Skin epidermis (tissue), 12 donors: ENCODE results near the gene UTRN.

Experiments
- H3K27ac ChIP-seq, 21 experiments: fragments of 200-600 bp; sonication (generic) in 11 of 21; one replicate each; pipeline ENCODE4 v1.5.0; 2020; ENCODE audit warnings: mild to moderate bottlenecking in 3 of 21, inconsistent platforms in 2 of 21, moderate library complexity in 2 of 21
- H3K4me3 ChIP-seq, 7 experiments: fragments of 200-600 bp; sonication (generic) in 2 of 7; one replicate each; pipeline ENCODE4 v1.5.0; 2020; ENCODE audit warnings: inconsistent platforms in 2 of 7, mild to moderate bottlenecking in 2 of 7, moderate library complexity in 1 of 7

Gene UTRN

DNA sequence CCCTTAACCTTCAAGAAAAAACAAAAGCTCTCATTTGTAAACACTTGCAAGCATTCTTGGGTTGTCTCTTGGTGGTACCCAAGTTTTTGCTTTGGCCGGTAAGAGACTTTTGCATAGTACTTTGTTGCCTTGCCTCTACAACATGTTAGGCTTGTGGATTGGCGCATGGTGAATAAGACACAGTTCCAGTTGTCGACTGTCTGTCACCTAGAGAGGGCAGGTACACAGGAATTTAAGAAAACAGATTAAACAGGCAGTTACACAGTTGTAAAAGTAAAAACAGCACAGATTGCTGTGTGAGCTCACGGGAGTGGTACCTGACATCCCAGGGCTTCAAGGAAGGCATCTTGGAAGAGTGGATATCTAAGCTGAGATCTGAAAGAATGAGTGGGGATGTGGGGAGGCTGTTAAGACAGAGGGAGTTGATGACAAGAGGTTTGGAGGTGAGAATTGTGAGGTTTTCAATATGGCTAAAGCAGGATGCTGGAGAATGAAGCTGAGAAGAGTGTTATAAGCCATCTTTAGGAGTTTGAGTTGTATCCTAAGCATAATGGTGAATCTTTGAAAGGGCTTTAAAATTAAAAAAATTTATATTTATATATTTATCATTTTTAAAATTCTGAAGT, 19.2 kb downstream of the UTRN start:
- Histone ChIP-seq H3K27ac (no peak overlapping the region), H3K4me3 (no peak overlapping the region)

DNA sequence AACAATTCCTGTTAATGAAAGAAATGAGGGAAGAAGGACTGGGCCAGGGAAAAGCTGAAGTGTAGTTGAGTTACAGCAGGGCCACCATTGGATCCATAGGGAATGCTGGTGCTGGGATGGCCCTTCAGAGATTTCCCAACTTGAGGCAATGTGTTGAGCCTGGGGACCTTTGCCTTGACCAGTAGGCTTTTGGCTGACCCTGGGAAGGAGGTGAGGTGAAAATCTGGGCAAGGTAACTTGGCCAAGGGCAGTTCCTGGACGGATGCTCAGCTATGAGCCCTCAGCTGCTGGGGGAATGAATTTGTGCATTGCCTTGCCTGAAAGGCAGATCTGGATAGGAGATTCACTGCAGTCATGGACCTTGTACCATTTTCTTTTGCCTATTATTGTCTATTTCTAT, 20.4 kb downstream of the UTRN start:
- Histone ChIP-seq H3K27ac (peak overlapping the region in 3 of 21 experiments; percentile 9 to 49 (median 17)), H3K4me3 (no peak overlapping the region)

DNA sequence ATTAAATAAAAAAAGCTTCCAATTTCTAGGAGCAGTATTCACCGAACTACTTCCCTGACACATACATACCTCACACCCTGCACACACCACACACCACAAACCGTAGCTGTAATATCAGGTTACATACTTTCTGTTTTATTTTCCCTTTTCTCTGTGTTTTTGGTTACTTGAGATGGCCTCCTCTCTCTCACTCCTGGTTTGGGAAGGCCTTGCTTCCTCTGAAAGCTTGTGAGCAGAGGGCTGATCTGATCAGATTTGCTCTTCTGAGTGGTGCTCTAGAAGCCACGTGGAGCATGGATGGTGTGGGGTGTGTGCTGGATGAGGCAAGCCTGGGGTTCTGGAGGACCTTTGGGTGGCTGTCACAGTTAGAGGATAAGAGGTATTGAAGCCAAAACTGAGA, 20.9 kb downstream of the UTRN start:
- Histone ChIP-seq H3K27ac (peak overlapping the region in 4 of 21 experiments; percentile 9 to 49 (median 20)), H3K4me3 (no peak overlapping the region)

DNA sequence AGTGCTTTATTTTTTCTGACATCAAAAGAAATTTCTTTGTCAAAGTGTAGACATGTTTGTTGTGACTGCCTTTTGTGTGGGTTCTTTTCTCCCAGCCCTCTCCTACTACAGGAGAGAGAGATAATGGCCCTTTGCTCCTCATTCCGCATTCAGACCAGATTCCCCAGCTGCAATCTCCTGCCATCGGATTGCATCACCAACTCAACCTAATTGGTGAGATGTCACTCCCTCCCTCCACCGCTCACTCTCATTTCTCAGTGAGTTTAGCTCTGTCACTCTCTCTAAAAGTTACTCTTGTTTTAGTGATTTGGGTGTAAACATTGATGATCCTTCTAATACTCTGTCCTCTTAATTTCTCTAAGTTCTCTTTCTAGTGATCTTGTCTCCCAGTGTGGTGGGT, 22.7 kb downstream of the UTRN start:
- Histone ChIP-seq H3K27ac (no peak overlapping the region), H3K4me3 (no peak overlapping the region)

DNA sequence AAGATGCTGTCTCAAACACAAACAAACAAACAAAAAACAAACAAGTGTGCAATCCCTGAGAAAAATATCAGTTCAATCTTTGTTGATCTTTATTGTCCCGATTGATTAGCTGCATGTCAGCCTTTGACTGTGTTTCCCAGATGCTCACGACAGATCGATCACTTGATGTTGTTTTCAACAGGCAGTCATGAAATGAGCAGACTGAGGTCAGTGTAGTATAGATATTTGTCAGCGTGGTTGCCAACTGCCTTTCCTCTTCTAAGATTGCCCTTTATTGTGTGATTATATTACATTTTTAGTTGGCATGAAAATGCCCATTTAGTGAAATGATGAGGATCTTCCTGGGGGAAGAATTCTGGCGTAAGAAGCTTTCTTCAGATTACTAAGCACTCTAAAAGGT, 25.6 kb downstream of the UTRN start:
- Histone ChIP-seq H3K27ac (peak overlapping the region in 2 of 21 experiments; percentile 5 to 29), H3K4me3 (peak overlapping the region in 1 of 7 experiments; percentile 7)

DNA sequence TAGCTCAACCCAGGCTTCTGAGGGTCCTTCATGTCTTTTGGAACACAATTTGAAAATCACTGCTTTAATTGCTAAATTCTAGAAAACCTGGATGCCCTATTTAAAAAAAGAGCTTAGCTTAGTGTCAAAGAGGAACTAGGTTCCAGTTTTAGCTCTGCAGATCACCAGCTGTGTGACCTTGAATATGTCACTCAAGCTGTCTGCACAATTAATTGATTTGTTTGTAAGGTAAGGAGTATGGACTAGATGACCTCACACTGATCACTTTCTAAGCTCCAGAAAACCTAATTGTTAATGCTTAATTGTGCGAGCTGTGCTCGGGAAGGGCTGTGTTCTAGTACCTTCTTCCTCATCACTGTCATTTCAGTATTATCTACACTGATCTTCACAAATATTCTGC, 26.2 kb downstream of the UTRN start:
- H3K4me3 ChIP-seq, result no peak overlapping the region
- H3K27ac ChIP-seq, result no peak overlapping the region

DNA sequence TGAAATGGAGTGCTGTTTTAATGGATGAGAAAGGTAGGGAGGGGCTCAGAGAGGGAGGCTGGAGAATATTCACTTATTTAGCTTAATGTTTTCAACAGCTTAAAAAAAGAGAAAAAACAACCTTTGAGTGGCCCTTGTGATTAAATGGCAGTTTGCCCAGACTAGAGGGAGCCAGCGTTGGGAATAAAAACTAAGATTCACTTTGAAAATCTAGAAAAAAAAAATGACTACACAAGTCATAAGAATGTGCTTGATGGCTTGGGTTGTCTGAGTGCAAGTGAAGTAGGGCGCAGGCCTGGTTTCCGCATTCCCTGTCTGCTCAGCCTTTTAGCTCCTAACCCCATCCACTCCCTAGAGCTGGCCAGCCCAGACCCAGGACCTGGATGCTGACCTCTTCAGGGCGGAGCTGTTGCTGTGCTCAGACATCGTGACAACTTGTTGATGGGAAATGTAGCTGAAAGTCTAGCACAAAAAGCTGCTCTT, 28.9 kb downstream of the UTRN start:
- Histone ChIP-seq H3K27ac (peak overlapping the region in 4 of 21 experiments; percentile 18 to 73 (median 42)), H3K4me3 (no peak overlapping the region)

DNA sequence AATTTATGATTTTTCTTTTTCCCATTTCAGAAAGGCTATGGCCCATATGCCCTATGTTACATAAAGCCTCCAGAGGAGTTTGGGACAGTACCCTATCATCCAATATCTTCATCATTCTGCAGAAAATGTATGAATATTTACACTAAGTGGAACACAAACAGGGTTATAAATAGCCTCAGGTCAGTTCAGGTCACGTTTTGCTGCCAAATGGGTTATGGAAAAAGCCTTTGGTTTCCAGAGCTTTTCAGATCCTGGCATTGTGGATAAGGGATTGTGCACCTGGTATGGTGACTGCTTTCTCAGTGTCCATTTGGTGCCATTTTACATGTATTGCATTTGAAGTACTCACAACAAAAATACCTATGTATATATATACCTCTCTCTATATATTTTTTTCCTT, 29.4 kb downstream of the UTRN start:
- Histone ChIP-seq H3K4me3 (no peak overlapping the region), H3K27ac (peak overlapping the region in 3 of 21 experiments; percentile 29 to 73 (median 30))

DNA sequence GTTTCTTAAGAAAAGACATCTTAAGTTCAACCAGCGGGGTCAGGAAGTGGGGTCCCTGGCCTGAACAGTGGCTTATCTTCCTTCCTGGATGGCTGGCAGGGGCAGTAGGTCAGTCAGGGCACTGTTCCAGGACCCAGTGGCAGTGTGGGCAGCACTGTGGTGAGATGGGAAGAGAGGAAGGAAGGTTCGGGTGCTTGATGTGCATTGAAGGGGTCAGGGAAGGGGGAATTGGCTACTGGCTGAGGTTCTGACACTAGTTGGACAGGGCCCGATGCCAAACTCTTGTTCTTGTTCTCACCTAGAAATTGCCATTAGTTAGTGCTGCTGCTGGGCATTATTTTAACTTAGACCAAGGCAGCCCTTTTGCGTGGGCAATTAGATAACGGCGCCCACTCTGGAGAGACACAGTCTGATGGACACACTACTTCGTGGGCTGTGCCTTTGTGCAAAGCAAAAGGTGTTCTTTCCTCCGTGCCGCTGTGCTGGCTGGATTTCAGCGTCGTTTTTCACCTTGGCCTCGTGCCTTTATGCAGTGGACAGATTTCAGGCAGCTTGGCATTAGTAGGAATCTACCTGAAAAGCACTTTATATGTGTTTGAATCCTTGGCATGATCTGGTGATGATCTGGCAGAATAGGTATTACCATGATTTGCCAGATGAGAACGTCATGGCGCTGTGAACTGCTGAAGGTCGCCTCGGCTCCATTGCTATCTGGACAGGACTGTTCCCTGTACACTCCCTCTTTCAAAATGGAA, 30.3 kb downstream of the UTRN start:
- Histone ChIP-seq H3K27ac (peak overlapping the region in 3 of 21 experiments; percentile 16 to 73 (median 30)), H3K4me3 (no peak overlapping the region)

DNA sequence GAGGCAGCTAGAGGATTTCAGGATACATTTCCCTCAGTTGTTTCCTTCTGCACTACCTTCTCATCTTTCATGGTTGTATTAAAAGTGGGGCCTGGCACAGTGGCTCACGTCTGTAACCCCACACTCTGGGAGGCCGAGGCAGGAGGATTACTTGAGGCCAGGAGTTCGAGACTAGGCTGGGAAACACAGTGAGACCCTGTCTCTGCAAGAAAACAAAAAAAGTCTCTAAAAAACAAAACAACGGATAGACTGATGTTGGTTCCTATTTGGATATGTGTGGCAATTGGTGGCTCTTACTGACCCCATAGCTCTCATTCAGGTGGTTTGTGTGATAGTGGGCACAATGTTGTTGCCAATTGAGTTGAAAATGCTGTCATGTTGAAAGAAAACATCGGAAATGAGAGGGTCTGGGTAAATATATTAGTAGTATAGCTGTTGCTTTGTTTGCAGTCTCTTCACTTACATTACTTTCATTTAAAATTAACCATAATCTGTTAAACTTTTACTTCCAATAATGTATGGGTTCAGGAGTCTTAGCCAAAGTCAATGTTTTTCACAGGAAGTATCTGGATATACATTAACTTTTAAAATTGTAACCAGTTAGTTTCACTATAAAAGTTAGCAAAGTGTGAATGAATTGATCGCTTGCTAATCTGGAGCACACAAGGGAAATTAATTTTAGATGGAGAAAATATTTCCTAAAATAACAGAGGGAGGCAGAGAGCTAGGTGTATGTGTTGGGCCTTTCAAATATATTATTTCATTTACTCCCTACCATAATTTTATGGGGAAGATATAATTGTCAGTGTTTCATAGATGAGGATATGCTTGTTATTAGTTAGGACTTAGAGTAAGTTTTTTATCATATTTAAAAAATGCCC, 31.1 kb downstream of the UTRN start:
- H3K4me3 ChIP-seq, result no peak overlapping the region
- H3K27ac ChIP-seq, result peak overlapping the region in 1 of 21 experiments; percentile 12

DNA sequence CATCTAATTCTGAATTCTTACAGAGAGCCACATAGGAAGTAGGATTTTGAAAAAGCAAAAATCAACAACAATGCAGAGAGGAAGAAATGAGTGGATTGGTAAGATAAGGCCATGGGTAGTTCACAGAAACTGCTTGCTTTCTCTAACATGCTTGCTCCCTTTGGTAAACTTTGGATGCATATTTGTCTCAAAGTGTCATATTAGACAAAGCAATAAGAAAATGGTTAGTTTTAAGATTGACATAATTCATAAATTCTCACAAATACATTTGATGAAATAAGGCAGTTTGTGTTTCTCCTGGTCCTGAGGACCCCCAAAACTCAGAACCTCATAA, 31.7 kb downstream of the UTRN start:
- no peak overlapping the region for H3K27ac ChIP-seq

DNA sequence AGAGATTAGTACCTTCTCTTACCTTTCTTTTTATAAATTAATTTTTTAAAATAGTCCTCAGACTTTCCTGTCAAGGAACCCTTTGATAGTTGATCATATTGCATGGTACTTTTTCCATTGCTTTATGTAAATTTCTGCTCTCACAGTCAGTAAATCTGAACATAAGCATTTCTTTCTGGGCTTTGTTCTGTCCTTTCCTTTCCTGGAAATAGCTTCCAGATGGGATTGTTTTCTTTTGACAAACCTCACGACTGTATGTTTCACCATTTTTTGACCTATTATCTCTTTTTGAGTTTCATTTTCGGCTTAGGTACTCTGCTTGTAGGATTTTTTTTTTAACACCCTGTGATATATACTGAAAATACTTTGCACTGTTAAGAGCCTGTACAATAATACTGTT, 32.6 kb downstream of the UTRN start:
- Histone ChIP-seq H3K27ac (no peak overlapping the region), H3K4me3 (no peak overlapping the region)

More for the DNA sequence above, 31.7 kb downstream of the UTRN start:
- no peak overlapping the region for H3K4me3 ChIP-seq

DNA sequence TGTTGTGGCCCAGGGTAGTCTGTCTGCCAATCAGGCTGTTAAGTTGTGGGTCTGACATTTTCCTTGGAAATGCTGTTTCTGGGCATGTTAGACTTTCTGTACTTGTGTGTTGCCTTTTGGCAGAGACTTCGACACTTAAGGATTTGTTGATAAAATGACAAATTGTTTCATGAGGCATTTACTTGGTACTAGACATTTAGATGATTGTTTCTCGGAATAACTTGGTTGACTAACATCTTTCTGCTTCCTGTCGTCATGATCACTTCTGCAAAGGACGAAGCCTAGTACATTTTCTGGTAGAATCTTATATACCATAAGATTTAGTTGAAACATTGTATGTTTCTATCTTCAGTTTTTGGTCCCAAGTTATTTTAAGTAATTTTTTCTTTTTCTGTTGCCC, 34.1 kb downstream of the UTRN start:
- no peak overlapping the region for H3K4me3 ChIP-seq
- no peak overlapping the region for H3K27ac ChIP-seq

DNA sequence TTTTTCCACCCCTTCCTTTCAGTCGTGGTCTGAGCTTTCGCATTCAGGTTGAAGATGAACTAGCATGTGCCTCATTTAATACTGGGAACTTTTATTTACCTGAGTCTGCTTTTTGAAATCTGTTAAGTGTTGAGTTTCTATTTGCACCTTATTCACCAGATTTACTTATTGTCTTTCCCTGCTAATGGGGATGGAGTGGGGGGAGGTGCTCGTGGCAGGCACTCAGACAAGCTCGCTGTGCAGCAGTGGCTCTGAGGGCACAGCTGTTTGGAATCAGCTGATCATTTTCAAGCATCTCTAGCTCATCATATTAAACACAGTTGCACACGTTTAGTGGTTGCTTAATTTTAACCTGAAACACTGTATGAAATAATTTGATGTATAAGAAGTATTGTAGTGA, 35.6 kb downstream of the UTRN start:
- Histone ChIP-seq H3K27ac (no peak overlapping the region), H3K4me3 (no peak overlapping the region)

DNA sequence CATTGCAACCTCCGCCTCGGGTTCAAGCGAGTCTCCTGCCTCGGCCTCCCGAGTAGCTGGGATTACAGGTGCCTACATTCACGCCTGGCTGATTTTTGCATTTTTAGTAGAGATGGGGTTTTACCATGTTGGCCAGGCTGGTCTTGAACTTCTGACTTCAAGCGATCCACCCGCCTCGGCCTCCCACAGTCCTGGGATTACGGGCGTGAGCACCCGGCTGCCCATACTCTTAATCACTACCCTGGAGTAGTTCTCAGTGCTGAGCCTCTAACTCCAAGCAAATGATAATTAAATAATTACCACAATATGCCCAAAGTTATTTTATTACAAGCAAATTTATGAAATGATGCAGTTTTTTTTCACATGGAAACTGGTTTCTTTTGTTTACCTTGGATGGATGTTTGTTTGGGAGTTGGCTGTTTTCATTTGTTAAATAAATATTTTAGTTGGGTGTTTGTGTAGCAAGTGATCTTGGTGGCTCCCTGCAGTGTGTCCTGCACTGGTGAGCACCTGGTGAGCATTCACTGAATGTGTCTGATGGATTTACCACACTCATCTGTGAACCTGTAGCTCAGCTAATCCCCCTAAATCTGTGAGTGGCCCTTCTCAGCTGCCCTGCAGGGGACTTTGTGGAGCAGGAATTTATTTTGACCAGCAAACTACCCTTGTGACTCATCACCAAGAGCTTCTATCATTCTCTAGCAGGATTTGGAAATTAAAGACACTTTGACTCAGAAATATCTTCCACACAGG, 36.9 kb downstream of the UTRN start:
- no peak overlapping the region for H3K27ac ChIP-seq

DNA sequence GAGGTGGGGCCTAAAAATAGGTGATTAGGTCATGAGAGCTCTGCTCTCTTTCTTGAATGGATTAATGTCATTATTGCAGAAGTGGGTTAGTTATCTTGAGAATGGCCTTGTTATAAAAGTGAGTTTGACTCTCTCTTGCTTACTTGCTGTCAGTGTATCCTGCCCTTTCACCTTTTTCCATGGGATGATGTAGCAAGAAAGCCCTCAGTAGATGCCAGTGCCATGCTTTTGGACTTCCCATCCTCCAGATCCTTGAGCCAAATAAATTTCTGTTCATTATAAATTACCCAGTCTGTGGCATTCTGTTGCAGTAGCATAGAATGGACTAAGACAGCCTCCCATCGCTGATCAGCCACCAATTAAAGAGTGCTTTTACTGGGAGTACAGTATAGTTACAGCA, 40.1 kb downstream of the UTRN start:
- H3K4me3 ChIP-seq, result no peak overlapping the region
- no peak overlapping the region for H3K27ac ChIP-seq

More for the DNA sequence above, 36.9 kb downstream of the UTRN start:
- H3K4me3 ChIP-seq, result no peak overlapping the region

DNA sequence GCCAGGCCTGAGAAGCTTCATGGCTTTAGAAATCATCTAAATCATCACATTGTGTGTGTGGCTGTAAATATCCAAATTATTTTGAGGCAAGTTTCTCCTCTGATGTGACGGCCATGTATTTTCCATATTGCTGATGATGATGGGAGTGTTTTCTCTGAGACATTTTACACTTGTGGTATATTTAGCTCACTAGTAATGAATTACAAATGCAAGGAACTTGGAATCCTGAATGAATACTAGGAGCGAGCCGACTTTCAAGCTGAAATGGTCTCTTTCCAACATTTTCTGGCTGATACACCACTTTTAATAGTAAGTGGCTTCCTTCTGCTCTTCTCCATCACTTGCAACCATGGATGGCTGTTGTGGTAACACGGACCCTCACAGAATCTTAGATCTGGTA, 41.3 kb downstream of the UTRN start:
- Histone ChIP-seq H3K27ac (peak overlapping the region in 3 of 21 experiments; percentile 7 to 55 (median 13)), H3K4me3 (no peak overlapping the region)

DNA sequence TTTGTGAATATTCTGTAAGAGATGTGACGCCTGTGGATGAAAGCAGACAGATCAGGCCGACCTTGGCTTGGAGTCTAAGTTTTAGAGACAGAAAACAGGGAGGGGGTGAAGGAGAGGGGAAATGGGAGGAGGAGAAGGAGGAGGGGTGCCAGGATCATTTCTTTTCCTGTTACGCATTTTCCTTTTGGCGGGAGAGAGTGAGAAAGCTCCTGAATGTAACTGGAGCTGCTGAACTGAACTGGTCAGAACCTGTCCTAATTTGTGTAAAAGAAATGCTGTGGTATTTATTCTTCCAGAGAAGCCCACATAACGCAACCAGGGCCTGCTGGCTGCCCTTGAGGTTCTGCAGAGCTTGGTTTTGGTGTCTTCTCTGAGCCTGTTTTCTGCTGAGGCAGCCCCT, 41.9 kb downstream of the UTRN start:
- Histone ChIP-seq H3K4me3 (no peak overlapping the region), H3K27ac (peak overlapping the region in 12 of 21 experiments; percentile 11 to 68 (median 30))
